ENCODE data around the gene AK2.
"Not testable (repeated sequence)": the region's sequence is repeated elsewhere in the genome, so short reads cannot be mapped to it uniquely, and the experiment has no call there.

AK2 gene

DNA sequence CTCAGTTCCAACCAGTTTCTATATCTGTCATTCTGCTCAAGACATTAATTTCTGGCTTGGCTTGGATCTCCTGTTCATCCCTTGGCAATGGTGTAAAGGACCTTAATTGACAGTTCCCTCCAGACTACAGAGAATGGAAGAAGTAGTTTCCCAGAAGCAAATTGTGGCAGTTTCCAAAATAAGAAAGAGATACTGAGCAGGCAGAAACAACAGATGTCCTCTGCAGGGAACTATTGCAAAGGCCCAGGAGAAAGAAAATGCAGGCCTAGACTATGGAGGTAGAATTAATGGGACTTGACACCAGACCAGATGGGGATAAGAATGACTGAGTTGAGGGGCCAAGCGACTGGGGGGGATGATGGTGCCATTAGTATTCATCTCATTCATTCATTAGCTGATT, 6.1 kb upstream of the AK2 start:
- Mint-ChIP-seq H3K36me3 (peaks cover 2% of the 10 kb centered on the region), H3K9me3 (ENCODE audit: low read depth) (no peaks in the 10 kb centered on the region), H3K4me3 (no peak overlapping the region), H3K27ac (no peak overlapping the region), H3K27me3 (no peaks in the 10 kb centered on the region), H3K4me1 (ENCODE audit: low read depth) (no peaks in the 10 kb centered on the region)

DNA sequence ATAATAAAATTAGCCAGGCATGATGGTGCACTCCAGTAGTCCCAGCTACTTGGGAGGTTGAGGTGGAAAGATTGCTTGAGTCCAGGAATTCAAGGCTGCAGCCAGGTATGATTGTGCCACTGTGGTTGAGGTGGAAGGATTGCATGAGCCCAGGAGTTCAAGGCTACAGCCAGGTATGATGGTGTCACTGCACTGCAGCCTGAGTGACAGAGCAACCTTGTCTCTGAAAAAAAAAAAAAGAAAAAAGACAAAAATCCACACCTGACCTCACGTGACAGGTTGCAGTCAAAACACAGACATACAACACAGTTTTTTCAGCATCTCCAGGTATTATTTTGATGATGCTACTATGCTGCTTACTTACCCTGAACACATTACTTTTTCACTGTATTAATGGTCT, 4.3 kb upstream of the AK2 start:
- Mint-ChIP-seq H3K4me1 (ENCODE audit: low read depth) (peaks cover 8% of the 10 kb centered on the region), H3K27ac (no peak overlapping the region), H3K36me3 (peaks cover 1% of the 10 kb centered on the region), H3K4me3 (no peak overlapping the region), H3K27me3 (no peaks in the 10 kb centered on the region), H3K9me3 (ENCODE audit: low read depth) (no peaks in the 10 kb centered on the region)

DNA sequence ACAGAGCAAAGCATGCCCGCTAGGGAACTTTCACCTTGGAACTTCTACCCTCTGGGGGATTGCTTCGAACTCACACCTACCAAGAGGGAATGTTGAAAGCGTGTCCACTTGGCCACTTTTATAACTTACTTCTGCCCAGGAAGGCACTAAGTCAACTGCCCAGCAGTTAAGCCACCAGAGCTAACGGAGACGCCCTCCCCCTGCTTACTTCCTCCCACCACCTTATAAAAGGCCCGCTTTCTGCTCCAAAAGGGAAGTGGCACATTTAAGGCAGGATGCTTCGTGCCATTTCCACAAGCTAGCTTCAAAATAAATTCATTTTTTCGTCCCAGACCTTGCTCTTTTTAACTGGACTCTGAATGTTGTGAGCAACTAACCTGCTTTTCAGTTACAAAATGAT, 3.2 kb upstream of the AK2 start:
- Mint-ChIP-seq H3K27me3 (no peaks in the 10 kb centered on the region), H3K27ac (no peak overlapping the region), H3K4me1 (ENCODE audit: low read depth) (peaks cover 16% of the 10 kb centered on the region), H3K9me3 (ENCODE audit: low read depth) (no peaks in the 10 kb centered on the region), H3K36me3 (peaks cover 3% of the 10 kb centered on the region), H3K4me3 (no peak overlapping the region)

- peak overlapping the region; percentile 99 for H3K4me3 Mint-ChIP-seq
- H3K4me1 Mint-ChIP-seq (ENCODE audit: low read depth) = peaks cover 49% of the 10 kb centered on the region
- peak overlapping the region; percentile 95 for H3K27ac Mint-ChIP-seq
- no peaks in the 10 kb centered on the region for H3K27me3 Mint-ChIP-seq
- peaks cover 12% of the 10 kb centered on the region for H3K36me3 Mint-ChIP-seq
- H3K9me3 Mint-ChIP-seq (ENCODE audit: low read depth) = no peaks in the 10 kb centered on the region
Observed at GRCh38 chr1:33036051-33036525, 595 bp downstream of the AK2 start.

GRCh38 chr1:33032126-33032869, 4.4 kb downstream of the AK2 start:
- Mint-ChIP-seq H3K36me3 (peaks cover 12% of the 10 kb centered on the region), H3K9me3 (ENCODE audit: low read depth) (no peaks in the 10 kb centered on the region), H3K4me1 (ENCODE audit: low read depth) (peaks cover 76% of the 10 kb centered on the region), H3K27ac (no peak overlapping the region), H3K4me3 (peak overlapping the region; percentile 54), H3K27me3 (no peaks in the 10 kb centered on the region)

GRCh38 chr1:33031506-33031905, 5.2 kb downstream of the AK2 start:
- Mint-ChIP-seq H3K27me3 (no peaks in the 10 kb centered on the region), H3K4me1 (ENCODE audit: low read depth) (peaks cover 72% of the 10 kb centered on the region), H3K27ac (no peak overlapping the region), H3K4me3 (peak overlapping the region; percentile 31), H3K9me3 (ENCODE audit: low read depth) (no peaks in the 10 kb centered on the region), H3K36me3 (peaks cover 13% of the 10 kb centered on the region)

DNA sequence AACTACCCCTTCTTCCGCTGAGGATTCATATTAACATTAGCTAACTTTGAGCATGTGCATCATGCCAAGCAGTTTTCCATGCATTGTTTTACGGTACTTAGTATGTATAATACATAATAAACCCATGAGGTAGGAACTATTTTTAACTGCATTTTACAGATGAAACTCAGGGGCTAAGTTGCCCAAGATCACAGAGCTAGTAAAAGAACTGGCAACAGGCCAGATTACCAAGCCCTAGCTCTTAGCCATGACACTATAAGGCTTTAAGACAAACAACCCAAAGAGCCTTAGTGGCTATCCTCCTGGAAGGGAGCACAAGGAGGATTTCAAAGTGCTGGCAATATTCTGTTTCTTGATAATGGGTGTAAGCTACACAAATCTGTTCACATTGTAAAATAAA, 6.1 kb downstream of the AK2 start:
- peaks cover 76% of the 10 kb centered on the region for H3K4me1 Mint-ChIP-seq (ENCODE audit: low read depth)
- no peak overlapping the region for H3K27ac Mint-ChIP-seq
- no peaks in the 10 kb centered on the region for H3K9me3 Mint-ChIP-seq (ENCODE audit: low read depth)
- peaks cover 11% of the 10 kb centered on the region for H3K36me3 Mint-ChIP-seq
- no peaks in the 10 kb centered on the region for H3K27me3 Mint-ChIP-seq
- no peak overlapping the region for H3K4me3 Mint-ChIP-seq

- H3K36me3 Mint-ChIP-seq = peaks cover 11% of the 10 kb centered on the region
- H3K27ac Mint-ChIP-seq = no peak overlapping the region
- H3K4me3 Mint-ChIP-seq = no peak overlapping the region
- H3K27me3 Mint-ChIP-seq = no peaks in the 10 kb centered on the region
- H3K9me3 Mint-ChIP-seq (ENCODE audit: low read depth) = no peaks in the 10 kb centered on the region
- H3K4me1 Mint-ChIP-seq (ENCODE audit: low read depth) = peaks cover 77% of the 10 kb centered on the region
Observed at GRCh38 chr1:33029921-33030320, 6.8 kb downstream of the AK2 start.

DNA sequence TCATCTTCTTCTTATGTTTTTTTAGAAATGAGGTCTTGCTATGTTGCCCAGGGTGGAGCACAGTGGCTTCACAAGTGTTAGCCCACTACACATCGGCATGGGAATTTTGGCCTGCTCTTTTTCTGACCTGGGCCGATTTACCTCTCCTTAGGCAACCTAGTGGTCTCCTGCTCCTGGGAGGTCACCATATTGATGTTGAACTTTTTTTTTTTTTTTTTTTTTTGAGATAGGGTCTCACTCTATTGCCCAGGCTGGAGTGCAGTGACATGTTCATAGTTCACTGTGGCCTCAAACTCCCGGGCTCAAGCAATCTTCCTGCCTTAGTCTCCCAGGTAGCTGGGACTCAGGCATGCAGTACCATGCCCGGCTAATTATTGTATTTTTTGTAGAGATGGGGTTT, 7.5 kb downstream of the AK2 start:
- Mint-ChIP-seq H3K36me3 (peaks cover 10% of the 10 kb centered on the region), H3K4me1 (ENCODE audit: low read depth) (peaks cover 77% of the 10 kb centered on the region), H3K27ac (no peak overlapping the region), H3K9me3 (ENCODE audit: low read depth) (no peaks in the 10 kb centered on the region), H3K27me3 (no peaks in the 10 kb centered on the region), H3K4me3 (no peak overlapping the region)

DNA sequence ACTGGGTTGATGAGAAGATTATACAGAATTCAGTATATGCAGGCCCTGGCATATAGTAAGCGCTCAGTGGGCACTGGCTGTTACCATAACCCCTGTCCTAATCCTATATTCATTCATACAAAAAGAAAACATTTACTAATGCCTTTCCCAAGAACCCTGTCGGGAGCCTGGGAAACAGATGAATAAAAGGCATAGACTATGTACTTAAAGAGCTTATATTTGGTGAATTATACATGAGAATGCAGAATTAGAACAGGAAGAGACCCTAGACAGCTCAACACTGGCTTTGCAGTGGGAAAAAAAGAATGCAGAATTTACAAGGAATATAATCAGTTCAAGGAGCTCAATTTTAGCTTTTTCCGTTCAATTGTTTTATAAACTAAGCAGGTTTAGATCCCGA, 10.9 kb downstream of the AK2 start:
- Mint-ChIP-seq H3K36me3 (peaks cover 9% of the 10 kb centered on the region), H3K27me3 (no peaks in the 10 kb centered on the region), H3K27ac (peak overlapping the region; percentile 19), H3K9me3 (ENCODE audit: low read depth) (no peaks in the 10 kb centered on the region), H3K4me1 (ENCODE audit: low read depth) (peaks cover 50% of the 10 kb centered on the region), H3K4me3 (no peak overlapping the region)

DNA sequence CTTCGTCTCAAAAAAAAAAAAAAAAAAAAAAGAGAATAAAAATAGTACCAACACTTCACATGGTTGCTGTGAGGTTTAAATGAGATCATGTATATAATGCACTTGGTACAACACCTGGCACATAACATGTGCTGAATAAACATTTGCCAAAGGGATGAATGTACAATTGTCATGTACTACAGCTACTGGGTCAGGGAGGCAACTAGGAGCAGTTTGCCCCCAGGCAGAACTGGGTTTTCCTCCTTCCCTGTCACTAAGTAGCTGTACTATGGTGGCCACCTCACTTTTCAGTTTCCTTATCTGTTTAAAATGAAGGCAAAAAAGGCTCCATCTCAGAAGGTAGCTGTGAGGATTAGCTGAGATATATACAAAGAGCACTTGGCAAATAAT, 11.5 kb downstream of the AK2 start:
- H3K27me3 Mint-ChIP-seq = no peaks in the 10 kb centered on the region
- H3K27ac Mint-ChIP-seq = peak overlapping the region; percentile 84
- H3K9me3 Mint-ChIP-seq (ENCODE audit: low read depth) = no peaks in the 10 kb centered on the region
- peaks cover 9% of the 10 kb centered on the region for H3K36me3 Mint-ChIP-seq
- no peak overlapping the region for H3K4me3 Mint-ChIP-seq
- H3K4me1 Mint-ChIP-seq (ENCODE audit: low read depth) = peaks cover 47% of the 10 kb centered on the region

DNA sequence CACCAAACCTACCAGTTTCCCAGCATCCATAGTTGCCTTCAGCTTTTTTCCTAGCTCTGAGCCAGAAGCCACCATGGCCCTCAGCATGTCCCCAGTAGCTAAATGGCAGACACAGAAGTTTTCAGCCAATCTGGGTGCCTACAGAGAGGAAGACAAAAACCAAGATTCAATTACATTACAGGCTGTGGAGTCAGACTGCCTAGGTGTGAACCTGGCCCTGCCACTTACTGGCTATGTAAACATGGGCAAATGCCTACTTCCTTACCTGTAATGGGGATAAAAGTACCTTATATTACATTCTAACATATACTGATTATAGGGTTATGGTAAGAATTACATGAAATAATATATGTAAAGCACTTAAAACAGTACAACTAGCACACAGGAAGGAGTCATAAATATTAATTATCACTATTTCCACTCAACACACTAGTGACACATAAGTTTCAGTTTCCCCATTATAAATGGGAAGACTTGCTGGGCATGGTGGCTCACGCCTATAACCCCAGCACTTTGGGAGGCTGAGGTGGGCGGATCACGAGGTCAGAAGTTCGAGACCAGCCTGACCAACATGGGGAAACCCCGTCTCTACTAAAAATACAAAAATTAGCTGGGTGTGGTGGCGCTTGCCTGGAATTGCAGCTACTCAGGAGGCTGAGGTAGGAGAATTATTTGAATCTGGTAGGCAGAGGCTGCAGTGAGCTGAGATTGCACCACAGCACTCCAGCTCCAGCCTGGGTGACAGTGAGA, 12.1 kb downstream of the AK2 start:
- H3K4me1 Mint-ChIP-seq (ENCODE audit: low read depth) = peaks cover 42% of the 10 kb centered on the region
- H3K9me3 Mint-ChIP-seq (ENCODE audit: low read depth); H3K27me3 Mint-ChIP-seq: not testable (repeated sequence)
- H3K4me3 Mint-ChIP-seq = peak overlapping the region; percentile 38
- H3K27ac Mint-ChIP-seq = peak overlapping the region; percentile 84
- peaks cover 11% of the 10 kb centered on the region for H3K36me3 Mint-ChIP-seq

GRCh38 chr1:33022650-33023200, 14.0 kb downstream of the AK2 start:
- Mint-ChIP-seq H3K27me3 (no peaks in the 10 kb centered on the region), H3K9me3 (ENCODE audit: low read depth) (no peaks in the 10 kb centered on the region), H3K4me3 (no peak overlapping the region), H3K36me3 (peaks cover 17% of the 10 kb centered on the region), H3K27ac (peak overlapping the region; percentile 28), H3K4me1 (ENCODE audit: low read depth) (peaks cover 35% of the 10 kb centered on the region)

DNA sequence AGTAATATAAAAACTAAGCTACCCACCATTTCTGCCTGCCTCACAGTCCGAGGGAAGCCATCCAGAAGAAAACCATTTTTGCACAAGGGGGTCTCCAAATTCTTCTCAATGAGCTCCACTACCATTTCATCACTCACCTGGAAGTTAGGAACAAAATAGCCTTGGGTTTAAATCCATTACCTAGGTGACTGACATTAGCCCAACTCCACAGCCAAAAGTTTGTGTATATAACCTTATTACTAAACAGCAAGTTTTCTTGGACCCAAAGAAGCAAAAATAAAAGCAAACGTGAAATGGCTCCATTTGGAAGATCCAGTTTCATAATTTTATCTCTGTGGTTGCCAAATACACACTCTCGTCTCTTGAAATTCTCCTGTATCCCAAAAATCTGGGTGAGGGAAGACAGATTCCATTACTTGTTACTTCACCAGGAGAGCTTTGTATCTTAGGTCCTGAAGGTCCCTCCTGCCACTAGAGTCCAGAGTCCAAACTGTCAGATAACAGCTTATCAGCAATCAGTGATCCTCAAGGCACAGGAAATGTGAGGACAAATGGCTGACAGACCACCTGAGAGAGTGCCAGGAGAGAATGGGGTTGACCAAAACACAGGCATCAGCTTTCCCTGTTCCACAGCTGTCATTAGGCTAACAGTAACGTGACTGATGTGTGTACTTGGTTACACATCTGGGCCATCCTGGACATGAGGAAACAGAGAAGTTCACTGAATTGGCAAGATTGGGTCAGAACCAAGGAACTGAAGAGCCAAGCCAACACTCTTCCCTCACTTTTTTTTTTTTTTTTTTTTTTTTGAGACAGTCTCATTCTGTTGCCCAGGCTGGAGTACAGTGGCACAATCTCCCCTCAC, 14.9 kb downstream of the AK2 start:
- H3K36me3 Mint-ChIP-seq = peaks cover 16% of the 10 kb centered on the region
- H3K4me3 Mint-ChIP-seq = no peak overlapping the region
- no peaks in the 10 kb centered on the region for H3K27me3 Mint-ChIP-seq
- peaks cover 31% of the 10 kb centered on the region for H3K4me1 Mint-ChIP-seq (ENCODE audit: low read depth)
- H3K27ac Mint-ChIP-seq = peak overlapping the region; percentile 47
- no peaks in the 10 kb centered on the region for H3K9me3 Mint-ChIP-seq (ENCODE audit: low read depth)

GRCh38 chr1:33018112-33018511, 18.6 kb downstream of the AK2 start:
- Mint-ChIP-seq H3K4me1 (ENCODE audit: low read depth) (peaks cover 8% of the 10 kb centered on the region), H3K27ac (peak overlapping the region; percentile 77), H3K27me3 (no peaks in the 10 kb centered on the region), H3K4me3 (no peak overlapping the region), H3K9me3 (ENCODE audit: low read depth) (no peaks in the 10 kb centered on the region), H3K36me3 (peaks cover 17% of the 10 kb centered on the region)
